Aorta (tissue), 5 donors: ENCODE results near the gene XYLT1. TPM values are rescaled to one million over a fixed set of nuclear protein-coding genes. Genes with fewer than 3 reads are reported as not detected.
"Not testable (repeated sequence)": the region's sequence is repeated elsewhere in the genome, so short reads cannot be mapped to it uniquely, and the experiment has no call there.

Experiments
- ATAC-seq: fragments of 200-7000 bp; cut with Tn5 transposase; one replicate; pipeline ENCODE4 v1.9.1; 2022; ENCODE audit warnings: moderate library complexity; ENCODE audit not compliant: low FRiP score
- DNase-seq, 2 donors: peaks; one replicate each; pipeline ENCODE4 v3.0.0-alpha.2; 2020
- H3K27ac ChIP-seq, 2 donors: one replicate each; pipeline ENCODE4 v1.5.1; 2013; ENCODE audit warnings: low read length in 2 of 2, mild to moderate bottlenecking in 2 of 2, moderate library complexity in 2 of 2, control low read depth in 1 of 2, inconsistent platforms in 1 of 2, low read depth in 1 of 2
- H3K27me3 ChIP-seq, 2 donors: one replicate each; pipeline ENCODE4 v1.6.1; 2013; ENCODE audit warnings: control low read depth in 1 of 2, low read length in 1 of 2, mild to moderate bottlenecking in 1 of 2, moderate library complexity in 1 of 2; ENCODE audit not compliant: insufficient read depth in 2 of 2, control insufficient read depth in 1 of 2
- H3K36me3 ChIP-seq, 2 donors: one replicate each; pipeline ENCODE4 v1.6.1; 2013; ENCODE audit warnings: control low read depth in 1 of 2, low read length in 1 of 2, mild to moderate bottlenecking in 1 of 2; ENCODE audit not compliant: insufficient read depth in 2 of 2, control insufficient read depth in 1 of 2
- H3K4me1 ChIP-seq, 2 donors: one replicate each; pipeline ENCODE4 v1.6.1; 2013; ENCODE audit warnings: low read length in 2 of 2, control low read depth in 1 of 2, mild to moderate bottlenecking in 1 of 2, moderate library complexity in 1 of 2; ENCODE audit not compliant: insufficient read depth in 2 of 2, control insufficient read depth in 1 of 2
- H3K4me3 ChIP-seq, 2 donors: one replicate each; pipeline ENCODE4 v1.5.1; 2013; ENCODE audit warnings: low read length in 2 of 2, control low read depth in 1 of 2, mild to moderate bottlenecking in 1 of 2
- H3K9me3 ChIP-seq: one replicate; pipeline ENCODE4 v1.6.1; 2013; ENCODE audit warnings: mild to moderate bottlenecking, low read length; ENCODE audit not compliant: control insufficient read depth
- WGBS, 2 donors: extraction: QIAGEN DNeasy Blood & Tissue Kit; methylation state at CpG; one replicate each; pipeline ENCODE4 v1.1.7; 2013; 5-methylcytosine and 5-hydroxymethylcytosine counted together
- intact Hi-C, 2 donors: fragments of 100-400 bp; cut with DNase I; formaldehyde crosslinking; loops; one replicate each; pipeline versions ENCODE4 v1.14.2 to v1.15.0; 2022
- polyA plus RNA-seq, 2 donors: library from polyadenylated mRNA; stranded (reverse); fragments of 200-250 nt; gene quantifications; one replicate each; pipeline ENCODE4 v1.2.3, GENCODE V29; 2013
- total RNA-seq, 2 donors: library from RNA; stranded (reverse); fragmentation: NEBNext Ultra II Directional; extraction: Animal tissue kit (Norgen Biotek cat#: 25700); gene quantifications; one replicate each; pipeline ENCODE4 v1.2.1, GENCODE V29; 2021
- donor health status: healthy with polysubstance abuse.
- donor health status: Bipolar disorder and iron deficiency.
- donor health status: DM: no; HTN: no; CAD: no.
- donor health status: DM: no; HTN: no; CAD: no.
- donor health status: DM: yes; HTN: yes; CAD: no.

The XYLT1 gene
- total and polyA plus RNA-seq, 4 donors: 1.3 to 15.9 (median 8.6) TPM

DNA sequence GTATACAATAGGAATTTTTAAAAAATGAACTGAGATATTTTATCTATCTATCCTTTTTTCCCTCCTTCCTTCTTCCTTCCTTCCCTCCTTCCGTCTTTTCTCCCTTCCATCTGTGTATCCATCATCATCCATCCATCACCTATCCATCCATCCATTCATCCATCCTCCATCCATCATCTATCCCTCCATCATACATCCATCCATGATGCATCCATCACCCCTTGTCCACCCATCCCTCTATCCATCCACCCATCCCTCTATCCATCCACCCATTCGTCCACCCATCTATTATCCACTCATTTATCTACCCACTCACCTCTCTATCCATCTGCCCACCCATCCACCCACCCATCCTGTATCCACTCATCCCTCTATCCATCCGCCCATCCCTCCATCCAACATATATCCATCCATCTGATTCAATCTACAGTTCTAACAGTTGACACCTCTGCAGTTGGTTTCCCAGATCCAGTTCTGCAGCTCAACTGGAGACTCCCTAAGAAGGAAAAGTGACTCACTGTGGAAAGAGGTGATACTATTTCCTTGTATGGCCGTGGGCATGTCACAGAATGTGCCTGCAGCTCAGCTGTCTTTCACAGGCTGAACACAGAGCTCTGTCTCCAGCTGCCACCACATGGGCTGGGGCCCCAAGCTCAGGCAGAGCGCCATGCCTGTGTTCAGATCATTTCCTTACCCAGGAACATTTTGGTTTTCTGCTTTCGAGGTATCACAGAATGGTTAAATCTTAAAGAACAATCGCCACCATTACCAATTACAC is 130.8 kb downstream of the XYLT1 start:
- WGBS, 2 donors: 51 to 55% methylated on average over 7 of the region's 7 CpGs
- intact Hi-C loops: loop anchor here in 1 of 2 donors (2.0 to 10.0 kb wide), 2 partner anchors 65 to 125 kb away; no protein-coding TSS in a partner anchor
- H3K9me3 ChIP-seq: no peaks in the 10 kb centered on the region
- H3K36me3 ChIP-seq: no peaks in the 10 kb centered on the region
- H3K27ac ChIP-seq: peak overlapping the region in 1 of 2 donors; percentile 20
- peak in 1 of 2 donors; percentile 81 for DNase-seq
- H3K27me3 ChIP-seq: no peaks in the 10 kb centered on the region
- no peaks in the 10 kb centered on the region for H3K4me1 ChIP-seq
- peak; percentile 44 for ATAC-seq
- no peak overlapping the region for H3K4me3 ChIP-seq

DNA sequence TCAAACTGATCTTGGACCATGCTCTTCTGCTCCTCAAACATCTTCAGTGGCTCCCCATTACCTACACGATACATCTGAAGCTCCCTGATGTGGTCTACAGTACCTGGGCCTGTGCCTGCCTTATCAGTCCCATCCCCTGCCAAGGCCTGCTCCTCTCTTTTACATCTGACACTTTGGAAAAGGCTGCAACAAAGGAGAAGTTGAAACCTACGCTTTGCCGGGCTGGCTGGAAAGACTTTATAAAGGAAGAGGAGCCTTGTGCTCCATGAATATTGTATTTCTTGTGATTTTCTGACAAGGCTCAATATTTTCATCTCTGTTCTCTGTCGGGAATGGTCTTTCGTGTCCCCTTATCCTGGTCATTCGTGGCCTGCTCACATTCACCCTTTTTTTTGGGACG is 132.5 kb downstream of the XYLT1 start:
- intact Hi-C loops: loop anchor here in 1 of 2 donors (2.0 kb wide), 1 partner anchor 67 kb away; no protein-coding TSS in a partner anchor
- no peaks in the 10 kb centered on the region for H3K36me3 ChIP-seq
- ATAC-seq (no peak), DNase-seq (no peak)
- no peaks in the 10 kb centered on the region for H3K4me1 ChIP-seq
- no peaks in the 10 kb centered on the region for H3K27me3 ChIP-seq
- H3K27ac ChIP-seq: no peak overlapping the region
- WGBS, 2 donors: 97% methylated on average over 7 of the region's 7 CpGs
- H3K4me3 ChIP-seq: no peak overlapping the region
- no peaks in the 10 kb centered on the region for H3K9me3 ChIP-seq

DNA sequence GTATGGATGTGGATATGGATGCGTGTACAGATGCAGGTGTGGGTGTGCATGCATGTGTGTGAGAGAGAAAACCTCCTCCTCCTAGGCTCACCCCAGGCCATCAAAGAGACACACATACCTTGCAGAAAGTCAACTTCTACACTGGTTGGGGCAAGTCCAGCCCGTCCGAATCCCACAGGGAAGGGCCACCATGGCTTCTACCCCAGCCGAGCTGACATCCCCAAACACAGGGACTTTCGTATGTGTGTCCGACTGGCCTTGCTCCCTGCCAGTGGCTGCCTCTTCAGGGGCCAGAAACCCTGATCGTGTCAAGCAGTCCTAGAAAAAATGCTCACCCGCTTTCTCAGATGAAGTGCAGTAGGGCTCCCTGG is 134.2 kb downstream of the XYLT1 start:
- Histone ChIP-seq H3K4me3 (no peak overlapping the region), H3K4me1 (no peaks in the 10 kb centered on the region), H3K27me3 (no peaks in the 10 kb centered on the region), H3K9me3 (no peaks in the 10 kb centered on the region), H3K36me3 (no peaks in the 10 kb centered on the region), H3K27ac (no peak overlapping the region)
- ATAC-seq (no peak), DNase-seq (no peak)
- intact Hi-C loops: no loop called here
- 88 to 91% methylated on average over 8 of the region's 8 CpGs for WGBS, 2 donors

GRCh38 chr16:17335826-17336529 is 134.8 kb downstream of the XYLT1 start:
- Histone ChIP-seq H3K27ac (no peak overlapping the region), H3K9me3 (no peaks in the 10 kb centered on the region), H3K27me3 (no peaks in the 10 kb centered on the region), H3K4me3 (no peak overlapping the region), H3K36me3 (no peaks in the 10 kb centered on the region), H3K4me1 (peaks cover 0 to 2% of the 10 kb centered on the region in 2 donors)
- no peak for DNase-seq
- intact Hi-C loops: no loop called here
- WGBS, 2 donors: 33% methylated on average over 11 of the region's 11 CpGs
- ATAC-seq: no peak

DNA sequence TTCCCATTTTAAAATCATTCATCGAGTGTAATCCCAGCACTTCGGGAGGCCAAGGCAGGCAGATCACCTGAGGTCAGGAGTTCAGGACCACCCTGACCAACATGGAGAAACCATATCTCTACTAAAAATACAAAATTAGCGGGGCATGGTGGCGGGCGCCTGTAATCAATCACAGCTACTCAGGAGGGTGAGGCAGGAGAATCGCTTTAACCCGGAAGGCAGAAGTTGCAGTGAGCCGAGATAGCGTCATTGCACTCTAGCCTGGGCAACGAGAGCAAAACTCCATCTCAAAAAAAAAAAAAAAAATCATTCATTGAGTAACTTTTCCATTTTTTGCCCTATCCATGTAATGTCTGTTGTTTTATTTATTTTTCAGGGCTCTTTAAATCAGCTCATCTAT is 135.4 kb downstream of the XYLT1 start:
- H3K36me3 ChIP-seq, H3K4me1 ChIP-seq, H3K4me3 ChIP-seq, intact Hi-C loops, H3K27me3 ChIP-seq, ATAC-seq, DNase-seq, H3K9me3 ChIP-seq: not testable (repeated sequence)
- 50 to 52% methylated on average over 10 of the region's 10 CpGs for WGBS, 2 donors
- peak overlapping the region in 1 of 2 donors; percentile 17 for H3K27ac ChIP-seq

- Histone ChIP-seq H3K36me3 (no peaks in the 10 kb centered on the region), H3K9me3 (no peaks in the 10 kb centered on the region), H3K27ac (peak overlapping the region in 1 of 2 donors; percentile 12), H3K4me1 (peaks cover 9% of the 10 kb centered on the region in 2 donors), H3K27me3 (no peaks in the 10 kb centered on the region), H3K4me3 (no peak overlapping the region)
- DNase-seq: no peak
- 21 to 28% methylated on average over 5 of the region's 5 CpGs for WGBS, 2 donors
- ATAC-seq: peak; percentile 42
- intact Hi-C loops: no loop called here
Observed at GRCh38 chr16:17334096-17334495, 136.7 kb downstream of the XYLT1 start.

DNA sequence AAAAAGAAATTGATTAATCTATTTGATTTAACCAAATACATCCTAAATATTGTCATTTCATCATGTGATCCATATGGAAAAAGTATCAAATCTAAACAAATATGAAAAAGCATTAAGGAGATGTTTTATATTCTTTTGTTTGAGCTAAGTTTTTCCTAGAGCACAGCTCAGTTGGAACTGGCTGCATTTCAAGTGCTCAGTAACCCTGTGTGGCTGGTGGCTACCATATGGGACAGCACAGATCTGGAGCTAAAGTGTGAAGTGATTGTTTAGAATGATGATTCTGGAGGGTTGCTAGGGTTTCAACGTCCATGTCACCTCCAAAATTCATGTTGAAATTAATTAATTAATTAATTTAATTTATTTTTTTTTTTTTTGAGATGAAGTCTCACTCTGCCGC is 137.5 kb downstream of the XYLT1 start:
- Histone ChIP-seq H3K4me1 (peaks cover 10% of the 10 kb centered on the region in 2 donors), H3K4me3 (no peak overlapping the region), H3K9me3 (no peaks in the 10 kb centered on the region), H3K27me3 (no peaks in the 10 kb centered on the region), H3K27ac (no peak overlapping the region), H3K36me3 (no peaks in the 10 kb centered on the region)
- 75 to 78% methylated on average over 2 of the region's 2 CpGs for WGBS, 2 donors
- no peak for ATAC-seq
- intact Hi-C loops: no loop called here
- DNase-seq: no peak

DNA sequence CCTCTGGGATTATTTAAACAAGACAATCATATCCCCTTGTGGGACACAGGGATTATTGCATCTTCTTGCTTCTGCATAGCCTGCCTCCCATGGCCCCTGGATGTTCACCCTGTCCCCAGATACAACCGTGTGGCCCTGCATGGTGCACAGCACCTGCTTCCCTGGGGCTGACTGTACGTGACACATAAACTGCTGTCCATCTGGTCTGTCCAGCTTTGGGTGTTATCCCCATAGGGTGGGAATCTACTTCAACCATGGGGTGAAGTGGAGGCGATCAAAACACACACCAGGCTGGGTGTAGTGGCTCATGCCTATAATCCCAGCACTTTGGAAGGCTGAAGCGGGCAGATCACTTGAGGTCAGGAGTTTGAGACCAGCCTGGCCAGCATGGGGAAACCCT is 138.8 kb downstream of the XYLT1 start:
- Histone ChIP-seq H3K27ac (no peak overlapping the region), H3K4me3 (no peak overlapping the region), H3K4me1 (peaks cover 10% of the 10 kb centered on the region in 2 donors), H3K36me3 (no peaks in the 10 kb centered on the region), H3K27me3 (no peaks in the 10 kb centered on the region), H3K9me3 (no peaks in the 10 kb centered on the region)
- DNase-seq: no peak
- ATAC-seq: no peak
- 91 to 93% methylated on average over 4 of the region's 4 CpGs for WGBS, 2 donors
- intact Hi-C loops: no loop called here
